Measurements from ENCODE around the gene SLC9B2.

SLC9B2 gene

GRCh38 chr4:103046416-103047290 is 29.9 kb downstream of the SLC9B2 start:
- H3K27me3 ChIP-seq (replicated peaks; ENCODE audit: control insufficient read depth, insufficient read depth, low read length): no peaks in the 10 kb centered on the region
- H3K4me3 ChIP-seq (replicated peaks; ENCODE audit: low read depth, low read length): no peak overlapping the region
- TF ChIP-seq, protein P1, sequence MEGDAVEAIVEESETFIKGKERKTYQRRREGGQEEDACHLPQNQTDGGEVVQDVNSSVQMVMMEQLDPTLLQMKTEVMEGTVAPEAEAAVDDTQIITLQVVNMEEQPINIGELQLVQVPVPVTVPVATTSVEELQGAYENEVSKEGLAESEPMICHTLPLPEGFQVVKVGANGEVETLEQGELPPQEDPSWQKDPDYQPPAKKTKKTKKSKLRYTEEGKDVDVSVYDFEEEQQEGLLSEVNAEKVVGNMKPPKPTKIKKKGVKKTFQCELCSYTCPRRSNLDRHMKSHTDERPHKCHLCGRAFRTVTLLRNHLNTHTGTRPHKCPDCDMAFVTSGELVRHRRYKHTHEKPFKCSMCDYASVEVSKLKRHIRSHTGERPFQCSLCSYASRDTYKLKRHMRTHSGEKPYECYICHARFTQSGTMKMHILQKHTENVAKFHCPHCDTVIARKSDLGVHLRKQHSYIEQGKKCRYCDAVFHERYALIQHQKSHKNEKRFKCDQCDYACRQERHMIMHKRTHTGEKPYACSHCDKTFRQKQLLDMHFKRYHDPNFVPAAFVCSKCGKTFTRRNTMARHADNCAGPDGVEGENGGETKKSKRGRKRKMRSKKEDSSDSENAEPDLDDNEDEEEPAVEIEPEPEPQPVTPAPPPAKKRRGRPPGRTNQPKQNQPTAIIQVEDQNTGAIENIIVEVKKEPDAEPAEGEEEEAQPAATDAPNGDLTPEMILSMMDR (IDR thresholded peaks at IDR 0.05; ENCODE audit: insufficient read depth, low read length, poor library complexity, severe bottlenecking): peak; percentile 85
- H3K36me3 ChIP-seq (ENCODE audit: control insufficient read depth, insufficient read depth, low read length): peaks cover 2% of the 10 kb centered on the region
- peak; percentile 8 for DNase-seq (ENCODE audit: extremely low read depth, insufficient read length)

DNA sequence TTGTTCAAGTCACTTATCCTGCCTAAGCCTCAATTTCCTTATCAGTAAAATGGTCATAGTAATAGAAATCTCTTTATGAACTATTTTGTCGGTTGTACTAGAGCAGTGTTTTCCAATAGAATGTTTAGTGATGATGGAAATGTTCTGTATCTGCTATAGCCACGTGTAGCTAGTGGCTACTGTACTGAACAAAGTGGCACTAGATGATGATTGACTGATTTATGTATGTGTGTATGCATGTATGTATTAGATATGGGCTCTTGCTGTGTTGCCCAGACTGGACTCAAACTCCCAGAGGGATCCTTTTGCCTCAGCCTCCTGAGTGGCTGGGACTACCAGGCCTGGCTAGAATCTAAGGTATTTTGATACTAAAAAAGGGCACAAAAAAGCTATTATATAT is 32.4 kb downstream of the SLC9B2 start:
- DNase-seq (ENCODE audit: extremely low read depth, insufficient read length): no peak
- no peaks in the 10 kb centered on the region for H3K27me3 ChIP-seq (replicated peaks; ENCODE audit: control insufficient read depth, insufficient read depth, low read length)
- H3K36me3 ChIP-seq (ENCODE audit: control insufficient read depth, insufficient read depth, low read length): peaks cover 2% of the 10 kb centered on the region
- TF ChIP-seq, protein P1 (IDR thresholded peaks at IDR 0.05; ENCODE audit: insufficient read depth, low read length, poor library complexity, severe bottlenecking): no peak
- H3K4me3 ChIP-seq (replicated peaks; ENCODE audit: low read depth, low read length): no peak overlapping the region

DNA sequence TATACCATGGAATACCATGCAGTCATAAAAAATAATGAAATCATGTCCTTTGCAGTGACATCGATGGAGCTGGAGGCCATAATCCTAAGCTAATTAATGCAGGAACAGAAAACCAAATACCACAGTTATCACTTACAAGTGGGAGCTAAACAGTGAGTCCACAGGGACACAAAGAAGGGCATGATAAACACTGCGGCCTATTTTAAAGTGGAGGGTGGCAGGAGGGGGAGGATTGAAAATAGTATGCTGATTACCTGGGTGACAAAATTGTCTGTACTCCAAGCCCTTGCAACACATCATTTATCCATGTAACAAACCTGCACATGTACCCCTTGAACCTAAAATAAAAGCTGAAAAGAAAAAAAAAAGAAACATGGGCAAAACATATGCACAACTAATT is 40.4 kb downstream of the SLC9B2 start:
- Histone ChIP-seq H3K27me3 (replicated peaks; ENCODE audit: control insufficient read depth, insufficient read depth, low read length) (no peaks in the 10 kb centered on the region), H3K4me3 (replicated peaks; ENCODE audit: low read depth, low read length) (no peak overlapping the region), H3K36me3 (ENCODE audit: control insufficient read depth, insufficient read depth, low read length) (no peaks in the 10 kb centered on the region)
- DNase-seq (ENCODE audit: extremely low read depth, insufficient read length): no peak
- TF ChIP-seq, protein P1 (IDR thresholded peaks at IDR 0.05; ENCODE audit: insufficient read depth, low read length, poor library complexity, severe bottlenecking): no peak

GRCh38 chr4:103032574-103032973 is 44.0 kb downstream of the SLC9B2 start:
- no peak overlapping the region for H3K4me3 ChIP-seq (replicated peaks; ENCODE audit: low read depth, low read length)
- H3K36me3 ChIP-seq (ENCODE audit: control insufficient read depth, insufficient read depth, low read length): no peaks in the 10 kb centered on the region
- H3K27me3 ChIP-seq (replicated peaks; ENCODE audit: control insufficient read depth, insufficient read depth, low read length): no peaks in the 10 kb centered on the region
- TF ChIP-seq, protein P1 (IDR thresholded peaks at IDR 0.05; ENCODE audit: insufficient read depth, low read length, poor library complexity, severe bottlenecking): peak; percentile 63
- DNase-seq (ENCODE audit: extremely low read depth, insufficient read length): no peak

DNA sequence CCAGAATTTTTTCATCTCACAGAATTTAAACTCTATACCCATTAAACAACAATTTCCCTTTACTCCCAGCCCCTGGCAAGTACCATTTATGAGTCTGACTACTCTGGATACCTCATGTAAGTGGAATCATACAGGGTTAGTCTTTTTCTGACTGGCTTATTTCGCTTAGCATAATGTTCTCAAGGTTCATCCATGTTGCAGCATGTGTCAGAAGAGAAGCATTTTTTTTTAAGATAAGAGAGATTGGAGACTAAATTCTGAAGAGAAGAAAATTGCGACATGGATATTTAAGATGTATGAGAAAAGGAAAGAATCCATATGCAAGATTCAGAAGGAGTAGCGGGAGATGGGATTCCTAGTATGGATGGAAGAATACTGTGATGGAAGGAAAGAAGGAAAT is 45.8 kb downstream of the SLC9B2 start:
- TF ChIP-seq, protein P1 (IDR thresholded peaks at IDR 0.05; ENCODE audit: insufficient read depth, low read length, poor library complexity, severe bottlenecking): no peak
- Histone ChIP-seq H3K36me3 (ENCODE audit: control insufficient read depth, insufficient read depth, low read length) (no peaks in the 10 kb centered on the region), H3K4me3 (replicated peaks; ENCODE audit: low read depth, low read length) (no peak overlapping the region), H3K27me3 (replicated peaks; ENCODE audit: control insufficient read depth, insufficient read depth, low read length) (no peaks in the 10 kb centered on the region)
- no peak for DNase-seq (ENCODE audit: extremely low read depth, insufficient read length)
